ENCODE results near the gene TAB3. TPM values are rescaled to one million over a fixed set of nuclear protein-coding genes. Genes with fewer than 3 reads are reported as not detected.
"Not testable (repeated sequence)": the region's sequence is repeated elsewhere in the genome, so short reads cannot be mapped to it uniquely, and the experiment has no call there.

TAB3 gene
- total RNA-seq, 1 experiment from 2014 or later, result 28.4 TPM

DNA sequence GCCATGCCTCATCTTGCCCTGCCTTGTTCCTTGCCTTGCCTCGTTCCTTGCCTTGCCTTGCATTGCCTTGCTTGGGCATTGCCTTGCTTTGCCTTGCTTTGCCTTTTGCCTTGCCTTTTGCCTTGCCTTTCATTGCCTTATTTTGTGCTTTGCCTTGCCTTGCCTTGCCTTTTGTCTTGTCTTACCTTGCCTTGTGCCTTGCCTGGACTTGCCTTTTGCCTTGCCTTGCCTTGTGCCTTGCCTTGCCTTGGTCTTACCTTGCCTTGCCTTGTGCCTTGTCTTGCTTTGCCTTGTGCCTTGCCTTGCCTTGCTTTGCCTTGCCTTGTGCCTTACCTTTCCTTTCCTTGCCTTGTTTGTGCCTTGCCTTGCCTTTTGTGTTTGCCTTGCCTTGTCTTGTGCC is 88.2 kb downstream of the TAB3 start:
- Mint-ChIP-seq H3K4me3 (ENCODE audit: unreplicated experiment) (no peak overlapping the region), H3K36me3 (ENCODE audit: insufficient read depth, unreplicated experiment) (no peaks in the 10 kb centered on the region), H3K4me1 (ENCODE audit: insufficient read depth, unreplicated experiment) (no peaks in the 10 kb centered on the region), H3K9me3 (ENCODE audit: unreplicated experiment) (peaks cover 2% of the 10 kb centered on the region), H3K27me3 (ENCODE audit: insufficient read depth, unreplicated experiment) (no peaks in the 10 kb centered on the region), H3K27ac (ENCODE audit: low read depth, unreplicated experiment) (no peak overlapping the region)
- POLR2A ChIA-PET, result no interaction called here
- no peak for DNase-seq (ENCODE audit: unreplicated experiment)
- CTCF ChIA-PET, result no interaction called here
- TF ChIP-seq, protein P1, sequence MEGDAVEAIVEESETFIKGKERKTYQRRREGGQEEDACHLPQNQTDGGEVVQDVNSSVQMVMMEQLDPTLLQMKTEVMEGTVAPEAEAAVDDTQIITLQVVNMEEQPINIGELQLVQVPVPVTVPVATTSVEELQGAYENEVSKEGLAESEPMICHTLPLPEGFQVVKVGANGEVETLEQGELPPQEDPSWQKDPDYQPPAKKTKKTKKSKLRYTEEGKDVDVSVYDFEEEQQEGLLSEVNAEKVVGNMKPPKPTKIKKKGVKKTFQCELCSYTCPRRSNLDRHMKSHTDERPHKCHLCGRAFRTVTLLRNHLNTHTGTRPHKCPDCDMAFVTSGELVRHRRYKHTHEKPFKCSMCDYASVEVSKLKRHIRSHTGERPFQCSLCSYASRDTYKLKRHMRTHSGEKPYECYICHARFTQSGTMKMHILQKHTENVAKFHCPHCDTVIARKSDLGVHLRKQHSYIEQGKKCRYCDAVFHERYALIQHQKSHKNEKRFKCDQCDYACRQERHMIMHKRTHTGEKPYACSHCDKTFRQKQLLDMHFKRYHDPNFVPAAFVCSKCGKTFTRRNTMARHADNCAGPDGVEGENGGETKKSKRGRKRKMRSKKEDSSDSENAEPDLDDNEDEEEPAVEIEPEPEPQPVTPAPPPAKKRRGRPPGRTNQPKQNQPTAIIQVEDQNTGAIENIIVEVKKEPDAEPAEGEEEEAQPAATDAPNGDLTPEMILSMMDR (IDR thresholded peaks at IDR 0.05; ENCODE audit: unreplicated experiment), result no peak
- intact Hi-C loops (cut with micrococcal nuclease), result no loop called here
- no TSS peak for BruUV-seq (replicated peaks)

DNA sequence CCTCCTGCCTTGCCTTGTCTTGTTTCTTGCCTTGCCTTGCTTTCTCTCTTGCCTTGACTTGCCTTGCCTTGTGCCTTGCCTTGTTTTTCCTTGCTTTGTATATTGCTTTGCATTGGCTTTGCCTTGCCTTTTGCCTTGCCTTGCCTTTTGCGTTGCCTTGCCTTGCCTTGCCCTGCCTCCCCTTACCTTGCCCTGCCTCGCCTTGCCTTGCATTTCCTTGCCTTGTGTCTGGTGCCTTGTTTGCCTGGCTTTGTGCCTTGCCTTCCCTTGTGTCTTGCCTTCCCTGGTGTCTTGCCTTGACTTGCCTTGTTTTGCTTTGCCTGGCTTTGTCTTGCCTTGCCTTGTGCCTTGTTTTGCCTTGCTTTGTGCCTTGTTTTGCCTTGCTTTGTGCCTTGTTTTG is 89.7 kb downstream of the TAB3 start:
- TF ChIP-seq, protein P1 (IDR thresholded peaks at IDR 0.05; ENCODE audit: unreplicated experiment), result no peak
- POLR2A ChIA-PET, result no interaction called here
- H3K4me3 Mint-ChIP-seq (ENCODE audit: unreplicated experiment), result no peak overlapping the region
- no peaks in the 10 kb centered on the region for H3K36me3 Mint-ChIP-seq (ENCODE audit: insufficient read depth, unreplicated experiment)
- H3K27ac Mint-ChIP-seq (ENCODE audit: low read depth, unreplicated experiment), result no peak overlapping the region
- intact Hi-C loops (cut with micrococcal nuclease), result no loop called here
- H3K27me3 Mint-ChIP-seq (ENCODE audit: insufficient read depth, unreplicated experiment), result no peaks in the 10 kb centered on the region
- CTCF ChIA-PET, result no interaction called here
- BruUV-seq (replicated peaks), result no TSS peak
- no peaks in the 10 kb centered on the region for H3K4me1 Mint-ChIP-seq (ENCODE audit: insufficient read depth, unreplicated experiment)
- peaks cover 18% of the 10 kb centered on the region for H3K9me3 Mint-ChIP-seq (ENCODE audit: unreplicated experiment)
- DNase-seq (ENCODE audit: unreplicated experiment), result no peak

DNA sequence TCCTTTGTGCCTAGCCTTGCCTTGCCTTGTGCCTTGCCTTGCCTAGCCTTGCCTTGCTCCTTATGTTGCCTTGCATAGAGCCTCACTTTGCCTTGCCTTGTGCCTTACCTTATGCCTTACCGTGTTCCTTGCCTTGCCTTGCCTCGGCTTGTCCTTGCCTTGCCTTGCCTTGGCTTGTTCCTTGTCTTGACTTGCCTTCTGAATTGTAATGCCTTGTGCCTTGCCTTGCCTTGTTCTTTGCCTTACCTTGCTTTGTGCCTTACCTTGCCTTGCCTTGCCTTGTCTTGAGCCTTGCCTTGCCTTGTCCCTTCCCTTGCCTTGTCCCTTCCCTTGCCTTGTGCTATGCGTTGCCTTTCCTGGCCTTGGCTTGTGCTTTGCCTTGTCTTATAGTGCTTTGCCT is 90.2 kb downstream of the TAB3 start:
- DNase-seq (ENCODE audit: unreplicated experiment), result no peak
- Mint-ChIP-seq H3K36me3 (ENCODE audit: insufficient read depth, unreplicated experiment) (no peaks in the 10 kb centered on the region), H3K4me3 (ENCODE audit: unreplicated experiment) (no peak overlapping the region), H3K27me3 (ENCODE audit: insufficient read depth, unreplicated experiment) (no peaks in the 10 kb centered on the region), H3K27ac (ENCODE audit: low read depth, unreplicated experiment) (no peak overlapping the region), H3K9me3 (ENCODE audit: unreplicated experiment) (peaks cover 23% of the 10 kb centered on the region), H3K4me1 (ENCODE audit: insufficient read depth, unreplicated experiment) (no peaks in the 10 kb centered on the region)
- intact Hi-C loops (cut with micrococcal nuclease), result no loop called here
- POLR2A ChIA-PET, result no interaction called here
- CTCF ChIA-PET, result no interaction called here
- BruUV-seq (replicated peaks), result no TSS peak
- TF ChIP-seq, protein P1 (IDR thresholded peaks at IDR 0.05; ENCODE audit: unreplicated experiment), result no peak

DNA sequence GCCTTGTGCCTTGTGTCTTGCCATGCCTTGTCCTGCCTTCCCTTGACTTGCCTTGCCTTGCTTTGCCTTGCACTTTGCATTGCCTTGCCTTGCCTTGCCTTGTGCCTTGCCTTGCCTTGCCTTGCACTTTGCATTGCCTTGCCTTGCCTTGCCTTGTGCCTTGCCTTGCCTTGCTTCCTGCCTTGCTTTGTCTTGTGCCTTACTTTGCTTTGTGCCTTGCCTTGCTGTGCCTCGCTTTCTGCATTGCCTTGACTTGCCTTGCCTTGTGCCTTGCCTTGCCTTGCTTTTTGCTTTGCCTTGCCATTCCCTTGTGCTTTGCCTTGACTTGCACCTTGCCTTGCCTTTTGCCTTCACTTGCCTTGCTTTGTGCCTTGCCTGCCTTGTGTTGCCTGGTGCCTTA is 91.8 kb downstream of the TAB3 start:
- DNase-seq (ENCODE audit: unreplicated experiment); BruUV-seq (replicated peaks); H3K4me3 Mint-ChIP-seq (ENCODE audit: unreplicated experiment); H3K36me3 Mint-ChIP-seq (ENCODE audit: insufficient read depth, unreplicated experiment); CTCF ChIA-PET; H3K27me3 Mint-ChIP-seq (ENCODE audit: insufficient read depth, unreplicated experiment); H3K27ac Mint-ChIP-seq (ENCODE audit: low read depth, unreplicated experiment); intact Hi-C loops (cut with micrococcal nuclease); POLR2A ChIA-PET; H3K4me1 Mint-ChIP-seq (ENCODE audit: insufficient read depth, unreplicated experiment): not testable (repeated sequence)
- H3K9me3 Mint-ChIP-seq (ENCODE audit: unreplicated experiment), result peaks cover 36% of the 10 kb centered on the region
